IPS-NIHi7 (cell line): ENCODE results near the gene UTP11.

Experiments
- DNase-seq: peaks from one replicate; pipeline ENCODE4 v3.0.0; 2012; ENCODE audit warnings: mixed read lengths; ENCODE audit errors: extremely low spot score

The UTP11 gene

GRCh38 chr1:38046333-38046883 is 33.9 kb downstream of the UTP11 start, which contains the start of gene POU3F1:
POU3F1 (minus strand) TSS chr1:38046793; CDS start chr1:38046743, 50 bp downstream.
- no peak for DNase-seq

GRCh38 chr1:38046884-38047602 is 34.5 kb downstream of the UTP11 start:
- peak; percentile 91 for DNase-seq

DNA sequence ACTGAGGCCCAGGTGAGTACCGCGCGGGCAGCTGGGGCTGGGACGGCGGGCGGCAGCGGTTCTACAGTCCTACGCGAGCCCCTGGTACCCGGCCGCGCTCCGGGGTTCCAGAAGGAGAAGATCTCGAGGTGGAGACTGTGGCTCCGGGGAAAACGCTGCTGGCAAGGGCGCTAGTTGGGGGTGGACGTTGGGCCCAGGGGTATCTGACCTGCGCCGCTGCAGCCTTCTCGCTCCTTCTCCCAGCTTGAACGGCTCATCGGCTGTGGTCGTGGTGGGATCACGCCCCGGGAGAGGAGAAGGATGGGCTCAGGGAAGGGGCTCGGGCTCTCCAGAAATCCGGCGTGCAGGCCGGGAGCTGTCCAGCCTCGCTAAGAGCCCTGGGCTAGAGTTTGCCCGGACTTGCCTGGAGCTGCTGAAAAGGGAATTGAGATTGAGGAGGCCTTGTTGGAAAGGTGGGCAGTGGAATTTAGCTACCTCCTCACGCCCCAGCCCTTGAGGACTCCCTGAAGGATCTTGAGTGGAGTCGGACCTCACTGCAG is 35.1 kb downstream of the UTP11 start:
- peak; percentile 75 for DNase-seq

- DNase-seq: no peak
Observed at GRCh38 chr1:38050397-38051078, 38.0 kb downstream of the UTP11 start.

DNA sequence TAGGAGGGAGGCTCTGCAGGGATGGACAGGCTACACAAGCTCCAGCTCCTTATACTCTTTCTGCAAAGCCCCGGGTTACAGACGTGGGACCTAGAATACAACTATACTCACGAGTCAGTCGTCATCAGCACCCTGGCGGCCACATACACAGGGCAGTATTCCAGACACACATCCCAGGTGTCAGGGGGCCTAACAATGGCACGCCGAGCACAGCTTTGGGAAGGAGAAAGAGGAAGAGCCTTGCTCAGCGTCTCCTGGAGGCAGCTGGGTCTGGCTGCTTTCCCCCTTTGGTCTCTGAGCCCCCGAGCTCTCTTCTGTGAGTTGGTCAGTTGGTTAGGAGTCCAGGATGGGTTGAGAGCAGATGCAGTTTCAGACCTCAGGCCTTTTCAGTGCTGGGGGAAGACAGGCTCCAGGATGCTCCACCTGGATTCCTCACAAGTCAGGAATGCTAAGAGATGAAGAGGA is 38.6 kb downstream of the UTP11 start:
- DNase-seq: no peak

DNA sequence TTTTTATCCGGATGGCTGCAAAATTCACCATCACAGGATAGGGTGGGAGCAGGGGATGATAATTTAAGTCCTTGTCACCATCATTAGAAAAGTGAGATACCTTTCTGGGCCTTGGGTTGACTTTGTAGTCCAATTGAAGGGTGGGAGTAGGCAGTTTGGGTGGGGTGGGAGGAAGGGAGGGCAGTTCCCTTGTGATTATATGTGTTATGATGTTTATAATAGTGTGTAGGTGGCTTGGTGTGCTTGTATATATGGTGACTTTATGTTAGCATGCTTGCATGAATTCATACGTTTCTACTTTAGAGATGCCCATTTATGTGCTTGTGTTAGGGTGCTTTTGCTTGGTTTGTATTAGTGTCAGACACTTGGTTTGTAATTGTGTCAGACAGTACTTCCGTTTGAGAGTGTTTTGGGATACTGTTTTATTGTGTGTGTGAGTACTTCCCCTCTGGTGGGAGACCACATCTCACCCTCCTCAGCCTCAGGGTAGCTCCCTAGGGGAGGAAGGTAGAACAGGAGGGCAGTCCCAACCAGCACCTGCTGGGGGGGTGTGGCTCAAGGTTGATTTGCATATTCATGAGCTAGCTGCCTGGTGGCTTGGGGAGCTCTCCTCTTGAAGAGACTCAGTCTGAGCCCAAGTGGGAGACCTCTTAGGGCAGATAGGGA is 40.3 kb downstream of the UTP11 start:
- peak; percentile 59 for DNase-seq

- no peak for DNase-seq
Observed at GRCh38 chr1:38053416-38054091, 41.0 kb downstream of the UTP11 start.

DNA sequence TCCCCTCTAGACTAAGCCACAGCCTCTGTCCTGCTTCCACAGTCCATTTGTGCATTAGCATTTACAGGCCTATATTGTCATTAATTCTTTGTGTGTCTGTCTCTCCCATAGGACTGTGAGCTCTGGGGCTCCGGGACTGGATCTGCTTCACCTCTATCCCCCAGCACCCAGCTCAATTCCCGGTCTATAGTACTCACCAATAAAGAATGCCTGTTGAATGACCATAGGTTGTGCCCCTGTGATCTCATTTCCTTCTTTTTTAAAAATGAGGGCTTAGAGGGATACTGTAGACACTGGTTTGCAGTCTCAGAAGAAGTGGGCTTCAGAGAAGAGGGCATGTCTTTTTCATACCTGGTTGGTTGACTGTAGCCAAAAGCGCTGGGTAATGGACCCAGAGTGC is 42.9 kb downstream of the UTP11 start:
- DNase-seq: no peak

GRCh38 chr1:38055965-38056364 is 43.4 kb downstream of the UTP11 start:
- DNase-seq: no peak

DNA sequence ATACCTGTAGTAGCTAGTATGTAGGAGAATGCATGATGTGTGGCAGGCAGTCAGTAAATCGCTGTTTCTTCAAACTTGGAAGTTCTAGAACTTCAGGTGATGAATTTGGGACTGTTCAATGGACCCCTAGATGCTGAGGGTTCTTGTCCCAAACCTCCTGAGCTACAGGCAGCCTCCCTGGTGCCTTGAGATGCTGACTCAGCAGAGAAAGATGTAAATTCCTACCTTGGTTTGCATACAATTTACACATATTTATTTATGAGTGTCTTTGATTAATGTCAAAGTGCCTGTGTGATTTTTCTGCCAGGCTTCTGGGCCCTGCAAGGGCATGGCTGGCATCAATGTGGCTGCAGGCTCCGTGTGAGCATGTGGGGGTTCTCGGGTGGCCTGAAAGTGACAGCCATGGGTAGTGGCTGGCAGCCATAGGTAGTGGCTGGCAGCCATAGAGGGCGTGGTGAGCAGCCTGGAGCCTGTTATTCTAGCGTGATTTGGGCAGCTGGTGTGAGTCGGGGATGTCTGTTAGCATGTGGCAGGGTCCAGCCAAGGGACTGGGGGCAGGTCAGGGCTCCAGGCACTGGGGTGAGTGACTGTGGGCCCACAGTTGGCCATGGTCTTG is 47.2 kb downstream of the UTP11 start:
- no peak for DNase-seq

GRCh38 chr1:38060498-38060897 is 48.0 kb downstream of the UTP11 start:
- DNase-seq: no peak

- DNase-seq: no peak
Observed at GRCh38 chr1:38061290-38061689, 48.8 kb downstream of the UTP11 start.

- no peak for DNase-seq
Observed at GRCh38 chr1:38061883-38062328, 49.4 kb downstream of the UTP11 start.

- DNase-seq: no peak
Observed at GRCh38 chr1:38062361-38063288, 50.1 kb downstream of the UTP11 start.

GRCh38 chr1:38063616-38064015 is 51.1 kb downstream of the UTP11 start:
- DNase-seq: peak; percentile 54

- DNase-seq: peak; percentile 54
Observed at GRCh38 chr1:38064197-38064903, 51.8 kb downstream of the UTP11 start.

GRCh38 chr1:38068220-38068979 is 55.9 kb downstream of the UTP11 start:
- DNase-seq: no peak

DNA sequence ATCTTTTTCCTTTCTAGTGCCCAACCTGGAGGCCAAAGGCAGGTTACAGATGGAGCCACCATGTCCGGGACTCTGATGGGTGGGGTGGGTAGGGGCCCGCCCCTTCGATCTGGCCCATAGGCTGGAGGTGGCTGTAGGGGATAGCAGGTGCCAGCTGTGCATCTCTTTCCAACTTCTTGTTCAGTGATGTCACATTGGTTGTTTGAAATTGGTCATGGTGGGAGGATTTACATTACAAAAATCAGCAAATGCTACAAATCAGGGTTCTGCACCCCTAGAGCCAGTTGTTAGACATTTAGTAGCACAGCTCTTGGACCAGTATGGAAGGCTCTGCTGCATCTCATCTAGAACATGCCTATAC is 56.4 kb downstream of the UTP11 start:
- DNase-seq: no peak
